Activated CD8-positive, alpha-beta T cell treated with anti-CD3 and anti-CD28 coated beads for 36 hours (primary cell): ENCODE measurements around the gene WDR18. TPM values are rescaled to one million over a fixed set of nuclear protein-coding genes. Genes with fewer than 3 reads are reported as not detected.

Experiments used
- ATAC-seq: fragments of 200-7000 bp; cut with Tn5 transposase; one replicate; pipeline ENCODE4 v1.10.0; 2021; ENCODE audit warnings: mild to moderate bottlenecking, moderate library complexity
- CTCF ChIA-PET: fragments of 350-600 bp; sonication (Branson Sonifier 250); formaldehyde crosslinking; loops from one replicate; lab custom pipeline; 2021; ENCODE audit warnings: antibody characterized with exemption; lab: Charles Lee
- POLR2A ChIA-PET: fragments of 350-600 bp; sonication (Branson Sonifier 250); formaldehyde crosslinking; loops from one replicate; lab custom pipeline; 2021; ENCODE audit warnings: antibody characterized with exemption; lab: Charles Lee
- DNase-seq: peaks from one replicate; pipeline ENCODE4 v3.0.0-alpha.2; 2020
- H3K27ac Mint-ChIP-seq: one replicate; pipeline ENCODE4 v1.8.0; 2021; ENCODE audit warnings: mild to moderate bottlenecking, mixed read lengths
- H3K27me3 Mint-ChIP-seq: one replicate; pipeline ENCODE4 v1.8.0; 2021; ENCODE audit warnings: mixed read lengths
- H3K36me3 Mint-ChIP-seq: one replicate; pipeline ENCODE4 v1.8.0; 2021; ENCODE audit warnings: low read depth, mixed read lengths
- H3K4me1 Mint-ChIP-seq: one replicate; pipeline ENCODE4 v1.8.0; 2021; ENCODE audit warnings: low read depth, mixed read lengths
- H3K4me3 Mint-ChIP-seq: one replicate; pipeline ENCODE4 v1.8.0; 2021; ENCODE audit warnings: mild to moderate bottlenecking, moderate library complexity, mixed read lengths
- H3K9me3 Mint-ChIP-seq: one replicate; pipeline ENCODE4 v1.8.0; 2021; ENCODE audit warnings: mixed read lengths
- intact Hi-C: fragments of 100-400 bp; cut with micrococcal nuclease; formaldehyde crosslinking; loops from one replicate; pipeline ENCODE4 v1.10.0; 2022
- total RNA-seq, 2 experiments: library from RNA; stranded (reverse); gene quantifications; one replicate each; pipeline ENCODE4 v1.2.3, GENCODE V29; 2021
- TF ChIP-seq, protein P1 (sequence below): fragments of 200-600 bp; IDR thresholded peaks from one replicate; pipeline ENCODE4 v1.8.0; 2022; ENCODE audit warnings: antibody characterized with exemption, mild to moderate bottlenecking

WDR18 gene, protein sequence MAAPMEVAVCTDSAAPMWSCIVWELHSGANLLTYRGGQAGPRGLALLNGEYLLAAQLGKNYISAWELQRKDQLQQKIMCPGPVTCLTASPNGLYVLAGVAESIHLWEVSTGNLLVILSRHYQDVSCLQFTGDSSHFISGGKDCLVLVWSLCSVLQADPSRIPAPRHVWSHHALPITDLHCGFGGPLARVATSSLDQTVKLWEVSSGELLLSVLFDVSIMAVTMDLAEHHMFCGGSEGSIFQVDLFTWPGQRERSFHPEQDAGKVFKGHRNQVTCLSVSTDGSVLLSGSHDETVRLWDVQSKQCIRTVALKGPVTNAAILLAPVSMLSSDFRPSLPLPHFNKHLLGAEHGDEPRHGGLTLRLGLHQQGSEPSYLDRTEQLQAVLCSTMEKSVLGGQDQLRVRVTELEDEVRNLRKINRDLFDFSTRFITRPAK
- 10 to 100 TPM; 75.3 to 78.1 TPM for total RNA-seq

DNA sequence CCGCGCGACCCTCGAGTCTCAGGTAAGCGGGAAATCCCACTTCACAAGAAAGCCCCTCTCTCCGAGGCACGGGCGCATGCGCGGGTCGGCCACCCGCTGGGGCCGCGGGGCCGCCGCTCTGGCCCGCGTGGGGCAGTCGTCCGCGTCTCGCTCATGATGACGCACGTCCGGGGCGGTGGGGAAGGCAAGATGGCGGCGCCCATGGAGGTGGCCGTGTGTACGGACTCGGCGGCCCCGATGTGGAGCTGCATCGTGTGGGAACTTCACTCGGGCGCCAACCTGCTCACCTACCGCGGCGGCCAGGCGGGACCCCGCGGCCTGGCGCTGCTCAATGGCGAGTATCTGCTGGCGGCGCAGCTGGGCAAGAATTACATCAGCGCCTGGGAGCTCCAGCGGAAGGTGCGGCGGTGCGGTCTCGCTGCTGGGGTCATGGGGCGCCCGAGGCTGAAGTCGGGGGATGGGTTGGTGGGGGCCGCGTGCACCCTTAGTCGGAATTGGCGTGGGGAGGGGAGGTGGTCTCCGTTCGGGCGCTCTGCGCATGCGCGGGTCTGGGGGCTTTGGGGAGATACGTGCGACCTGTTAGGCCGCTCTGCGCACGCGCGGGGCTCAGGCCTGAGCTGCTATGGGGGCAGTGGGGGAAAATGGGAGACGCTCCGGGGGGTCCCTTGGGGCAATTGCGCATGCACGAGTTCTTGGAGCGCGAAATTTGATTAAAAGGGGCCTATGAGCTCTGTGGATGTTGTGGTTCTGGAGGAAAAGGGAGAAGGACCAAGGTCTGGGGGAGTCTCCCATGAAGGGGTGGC lies at the start of gene WDR18:
WDR18 (plus strand) TSS at position 181 of the 803 bp plus-strand sequence; CDS start at position 190, 9 bp downstream.
- DNase-seq, result peak; percentile 94
- H3K4me1 Mint-ChIP-seq, result peaks cover 21% of the 10 kb centered on the region

DNA sequence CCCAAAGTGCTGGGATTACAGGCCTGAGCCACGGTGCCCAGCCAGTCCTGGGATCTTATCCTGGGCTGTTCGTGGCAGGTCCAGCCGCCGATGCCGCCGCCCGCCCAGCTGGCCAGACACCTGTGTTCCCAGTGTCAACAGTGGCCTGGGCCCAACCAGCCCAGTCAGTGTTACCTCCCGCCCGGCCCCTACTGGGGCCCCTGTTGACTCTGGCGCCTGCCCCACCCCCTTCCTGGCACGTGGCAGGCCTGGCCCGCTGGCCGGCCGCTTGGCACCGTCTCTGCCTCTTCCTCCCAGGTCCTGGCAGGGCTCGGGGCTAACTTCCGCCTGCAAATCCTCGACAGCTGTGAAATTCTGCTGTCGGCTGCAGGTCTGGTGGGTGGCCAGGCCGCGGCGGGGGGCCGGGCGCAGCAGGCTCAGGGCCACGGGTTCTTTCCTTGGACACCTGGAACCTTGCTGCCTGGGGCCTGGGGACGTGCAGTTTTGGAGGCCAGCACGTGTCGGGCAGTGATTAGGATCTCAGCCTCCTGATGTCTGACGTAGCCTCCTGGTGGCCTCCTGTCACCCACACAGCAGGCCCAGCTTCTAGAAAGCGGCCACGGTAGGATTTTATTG lies 49.2 kb upstream of the WDR18 start:
- CTCF ChIA-PET, result interaction anchor here (2.0 to 2.5 kb wide), 2 partner anchors 36 to 47 kb away, joined by 4 to 8 read pairs; no protein-coding TSS in a partner anchor
- TF ChIP-seq, protein P1, sequence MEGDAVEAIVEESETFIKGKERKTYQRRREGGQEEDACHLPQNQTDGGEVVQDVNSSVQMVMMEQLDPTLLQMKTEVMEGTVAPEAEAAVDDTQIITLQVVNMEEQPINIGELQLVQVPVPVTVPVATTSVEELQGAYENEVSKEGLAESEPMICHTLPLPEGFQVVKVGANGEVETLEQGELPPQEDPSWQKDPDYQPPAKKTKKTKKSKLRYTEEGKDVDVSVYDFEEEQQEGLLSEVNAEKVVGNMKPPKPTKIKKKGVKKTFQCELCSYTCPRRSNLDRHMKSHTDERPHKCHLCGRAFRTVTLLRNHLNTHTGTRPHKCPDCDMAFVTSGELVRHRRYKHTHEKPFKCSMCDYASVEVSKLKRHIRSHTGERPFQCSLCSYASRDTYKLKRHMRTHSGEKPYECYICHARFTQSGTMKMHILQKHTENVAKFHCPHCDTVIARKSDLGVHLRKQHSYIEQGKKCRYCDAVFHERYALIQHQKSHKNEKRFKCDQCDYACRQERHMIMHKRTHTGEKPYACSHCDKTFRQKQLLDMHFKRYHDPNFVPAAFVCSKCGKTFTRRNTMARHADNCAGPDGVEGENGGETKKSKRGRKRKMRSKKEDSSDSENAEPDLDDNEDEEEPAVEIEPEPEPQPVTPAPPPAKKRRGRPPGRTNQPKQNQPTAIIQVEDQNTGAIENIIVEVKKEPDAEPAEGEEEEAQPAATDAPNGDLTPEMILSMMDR, result no peak
- ATAC-seq, result no peak
- H3K4me1 Mint-ChIP-seq, result peaks cover 33% of the 10 kb centered on the region
- peaks cover 3% of the 10 kb centered on the region for H3K36me3 Mint-ChIP-seq
- POLR2A ChIA-PET, result no interaction called here
- DNase-seq, result no peak
- no peak overlapping the region for H3K27ac Mint-ChIP-seq
- intact Hi-C loops, result no loop called here
- no peak overlapping the region for H3K4me3 Mint-ChIP-seq
- H3K9me3 Mint-ChIP-seq, result peaks cover 3% of the 10 kb centered on the region
- H3K27me3 Mint-ChIP-seq, result peaks cover 1% of the 10 kb centered on the region

More for the DNA sequence above, at the start of gene WDR18:
- intact Hi-C loops, result loop anchor here (5.0 kb wide), 1 partner anchor 127 kb away; the partner anchor contains the start of gene CFD
- Mint-ChIP-seq H3K27ac (peak within 1 kb of the TSS; percentile 91), H3K36me3 (peaks cover 6% of the 10 kb centered on the region), H3K9me3 (no peaks in the 10 kb centered on the region), H3K27me3 (no peaks in the 10 kb centered on the region), H3K4me3 (peak within 1 kb of the TSS; percentile 92)
- TF ChIP-seq, protein P1, result no peak
- CTCF ChIA-PET, result interaction anchor here (0.7 to 5.5 kb wide), 22 partner anchors 13 to 408 kb away, joined by 3 to 127 read pairs (median 4); partner anchors contain the start of genes ABCA7, MED16, RNU6-2 and RNU6-9
- POLR2A ChIA-PET, result interaction anchor here (0.6 to 5.1 kb wide), 19 partner anchors 8 to 244 kb away, joined by 3 to 37 read pairs (median 4); partner anchors contain the start of gene RNU6-9
- peak; percentile 94 for ATAC-seq

DNA sequence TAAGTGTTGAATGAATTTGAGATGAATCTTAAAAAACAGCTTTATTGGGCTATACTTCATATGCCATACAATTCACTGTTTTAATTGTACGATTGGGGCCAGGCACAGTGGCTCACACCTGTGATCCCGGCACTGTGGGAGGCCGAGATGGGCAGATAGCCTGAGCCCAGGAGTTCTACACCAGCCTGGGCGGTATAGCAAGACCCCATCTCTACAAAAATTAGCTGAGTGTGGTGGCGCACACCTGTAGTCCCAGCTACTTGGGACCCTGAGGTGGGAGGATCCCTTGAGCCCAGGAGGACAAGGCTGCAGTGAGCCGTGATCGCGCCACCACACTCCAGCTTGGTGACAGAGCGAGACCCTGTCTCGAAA lies 48.0 kb upstream of the WDR18 start:
- CTCF ChIA-PET, result interaction anchor here (2.0 to 2.5 kb wide), 2 partner anchors 35 to 46 kb away, joined by 4 to 8 read pairs; no protein-coding TSS in a partner anchor
- POLR2A ChIA-PET, result interaction anchor here (0.9 kb wide), 1 partner anchor 12 kb away, joined by 3 read pairs; no protein-coding TSS in a partner anchor
- TF ChIP-seq, protein P1, result no peak
- DNase-seq (no peak), ATAC-seq (no peak)
- intact Hi-C loops, result no loop called here
- peaks cover 3% of the 10 kb centered on the region for H3K36me3 Mint-ChIP-seq
- H3K27me3 Mint-ChIP-seq, result peaks cover 1% of the 10 kb centered on the region
- peaks cover 3% of the 10 kb centered on the region for H3K9me3 Mint-ChIP-seq
- H3K27ac Mint-ChIP-seq, result no peak overlapping the region
- H3K4me1 Mint-ChIP-seq, result peaks cover 38% of the 10 kb centered on the region
- H3K4me3 Mint-ChIP-seq, result no peak overlapping the region

DNA sequence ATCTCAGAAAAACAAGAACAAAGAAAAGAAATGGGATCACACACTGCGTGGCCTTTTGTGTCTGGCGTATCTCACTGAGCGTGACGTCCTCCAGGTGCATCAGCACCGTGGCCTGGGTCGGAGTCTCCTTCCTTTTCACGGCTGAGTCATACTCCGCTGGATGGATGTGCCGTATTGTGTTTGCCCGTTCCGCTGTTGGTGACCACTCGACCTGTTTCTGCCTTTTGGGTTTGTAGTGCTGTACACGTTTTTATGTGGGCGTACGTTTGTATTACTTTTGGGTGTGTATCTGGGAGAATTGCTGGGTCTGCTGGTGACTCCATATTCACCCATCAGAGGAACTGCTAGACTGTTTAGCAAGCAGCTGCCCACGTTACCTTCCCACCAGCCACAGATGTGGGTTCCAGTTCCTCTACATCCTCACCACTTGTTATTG lies 46.9 kb upstream of the WDR18 start:
- Mint-ChIP-seq H3K9me3 (peaks cover 3% of the 10 kb centered on the region), H3K36me3 (peaks cover 3% of the 10 kb centered on the region), H3K27me3 (peaks cover 6% of the 10 kb centered on the region), H3K27ac (peak overlapping the region; percentile 68), H3K4me3 (no peak overlapping the region), H3K4me1 (peaks cover 40% of the 10 kb centered on the region)
- ATAC-seq, result peak; percentile 63
- TF ChIP-seq, protein P1, result no peak
- peak; percentile 88 for DNase-seq
- intact Hi-C loops, result no loop called here
- ChIA-PET CTCF (interaction anchor here (1.2 to 2.5 kb wide), 2 partner anchors 34 to 58 kb away, joined by 3 to 8 read pairs; no protein-coding TSS in a partner anchor), POLR2A (no interaction called here)
